Fibroblast of lung (primary cell): ENCODE data around the gene CXCL5. TPM values are rescaled to one million over a fixed set of nuclear protein-coding genes. Genes with fewer than 3 reads are reported as not detected.

Experiments
- DNase-seq, 2 donors: peaks; one replicate each; pipeline versions ENCODE4 v3.0.0 to v3.0.0-alpha.2; 2010; ENCODE audit warnings: low read depth in 2 of 2
- H2AFZ ChIP-seq: 2 replicates; pipeline ENCODE4 v1.5.1; 2012; ENCODE audit warnings: low read length, control low read depth, inconsistent platforms
- H3K27ac ChIP-seq: 2 replicates; pipeline ENCODE4 v1.5.1; 2011; ENCODE audit warnings: low read length, control low read depth; ENCODE audit not compliant: insufficient read depth
- H3K27me3 ChIP-seq: 2 replicates; pipeline ENCODE4 v1.5.1; 2011; ENCODE audit warnings: mild to moderate bottlenecking, low read length; ENCODE audit not compliant: control insufficient read depth, insufficient read depth
- H3K36me3 ChIP-seq: 2 replicates; pipeline ENCODE4 v1.5.1; 2011; ENCODE audit warnings: low read length; ENCODE audit not compliant: control insufficient read depth, insufficient read depth
- H3K4me1 ChIP-seq: 2 replicates; pipeline ENCODE4 v1.5.1; 2011; ENCODE audit warnings: low read length; ENCODE audit not compliant: control insufficient read depth, insufficient read depth; ENCODE audit errors: extremely low read depth
- H3K4me2 ChIP-seq: 2 replicates; pipeline ENCODE4 v1.5.1; 2011; ENCODE audit warnings: low read length, control low read depth; ENCODE audit not compliant: insufficient read depth; ENCODE audit errors: extremely low read depth
- H3K4me3 ChIP-seq, 4 experiments: fragments of 200-600 bp in 1 of 4; sonication (generic) in 1 of 4; replicated peaks in 1 of 4; 2 replicates each; pipeline ENCODE4 v1.5.1; 2011 to 2016; ENCODE audit warnings: low read length in 4 of 4, low read depth in 3 of 4, mild to moderate bottlenecking in 3 of 4, control low read depth in 2 of 4, inconsistent platforms in 1 of 4, mixed read lengths in 1 of 4; ENCODE audit not compliant: insufficient read depth in 1 of 4; ENCODE audit errors: control extremely low read depth in 1 of 4
- H3K79me2 ChIP-seq: 2 replicates; pipeline ENCODE4 v1.5.1; 2012; ENCODE audit warnings: mild to moderate bottlenecking, low read length, inconsistent platforms; ENCODE audit not compliant: control insufficient read depth, insufficient read depth
- H3K9ac ChIP-seq: 2 replicates; pipeline ENCODE4 v1.5.1; 2011; ENCODE audit warnings: mild to moderate bottlenecking, low read length, control low read depth; ENCODE audit not compliant: insufficient read depth
- H3K9me3 ChIP-seq: 2 replicates; pipeline ENCODE4 v1.5.1; 2012; ENCODE audit warnings: low read depth, low read length; ENCODE audit not compliant: control insufficient read depth, insufficient read depth
- H4K20me1 ChIP-seq: 2 replicates; pipeline ENCODE4 v1.5.1; 2011; ENCODE audit warnings: low read length; ENCODE audit not compliant: control insufficient read depth, insufficient read depth; ENCODE audit errors: extremely low read depth
- EZH2 ChIP-seq: IDR thresholded peaks from 2 replicates; pipeline ENCODE4 v1.5.1; 2012; ENCODE audit warnings: low read length, control low read depth, mild to moderate bottlenecking; ENCODE audit errors: missing control alignments
- polyA plus RNA-seq, 2 donors: library from polyadenylated mRNA; depleted of rRNA in 1 of 2; stranded (reverse) in 1 of 2; unstranded in 1 of 2; fragments of >200 nt; gene quantifications; 2 replicates each; pipeline ENCODE4 v1.2.1, GENCODE V29; 2011 to 2012; ENCODE audit warnings: missing spikeins in 1 of 2
- total RNA-seq: library from RNA; depleted of rRNA; stranded (reverse); fragments of >200 nt; gene quantifications from 2 replicates; pipeline ENCODE4 v1.2.1, GENCODE V29; 2014
- TF ChIP-seq, protein P1 (sequence below), 2 donors: IDR thresholded peaks in 1 of 2; conservative IDR thresholded peaks in 1 of 2; 1 replicate in 1 of 2; 2 replicates in 1 of 2; pipeline ENCODE4 v1.5.1; 2011 to 2012; ENCODE audit warnings: low read length in 2 of 2, control low read depth in 1 of 2, inconsistent platforms in 1 of 2, low read depth in 1 of 2, mild to moderate bottlenecking in 1 of 2

Gene CXCL5
- total and polyA plus RNA-seq, 2 donors (not counting 1 experiment from before 2014, with no cell fraction given), result 0.24 to 0.66 TPM

DNA sequence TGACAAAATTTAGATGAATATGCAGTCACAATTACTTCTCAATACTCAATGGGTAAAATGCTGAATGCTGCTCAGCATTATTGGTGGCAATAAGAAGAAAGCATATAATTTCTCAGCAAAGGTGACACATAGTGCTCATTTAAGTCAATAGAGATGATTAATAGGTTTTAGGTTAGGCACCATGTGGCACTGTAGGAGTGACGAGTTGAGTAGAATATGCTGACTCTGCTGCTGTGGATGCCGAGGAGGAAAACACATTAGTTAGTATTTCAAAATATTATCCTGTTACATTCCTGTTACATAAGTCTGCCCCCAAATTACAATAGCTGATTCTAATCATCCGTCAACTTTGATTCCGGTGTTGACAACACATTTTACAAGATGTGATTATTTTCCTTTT, 13.7 kb upstream of the CXCL5 start:
- DNase-seq, result no peak
- H2AFZ ChIP-seq, result no peak overlapping the region
- no peaks in the 10 kb centered on the region for H3K9me3 ChIP-seq
- no peaks in the 10 kb centered on the region for H4K20me1 ChIP-seq
- no peak overlapping the region for H3K9ac ChIP-seq
- H3K4me1 ChIP-seq, result no peaks in the 10 kb centered on the region
- no peaks in the 10 kb centered on the region for H3K36me3 ChIP-seq
- H3K4me2 ChIP-seq, result no peak overlapping the region
- H3K27me3 ChIP-seq, result no peaks in the 10 kb centered on the region
- H3K27ac ChIP-seq, result no peak overlapping the region
- no peak overlapping the region for H3K4me3 ChIP-seq
- H3K79me2 ChIP-seq, result no peaks in the 10 kb centered on the region
- TF ChIP-seq EZH2, result no peak
- TF ChIP-seq, protein P1, sequence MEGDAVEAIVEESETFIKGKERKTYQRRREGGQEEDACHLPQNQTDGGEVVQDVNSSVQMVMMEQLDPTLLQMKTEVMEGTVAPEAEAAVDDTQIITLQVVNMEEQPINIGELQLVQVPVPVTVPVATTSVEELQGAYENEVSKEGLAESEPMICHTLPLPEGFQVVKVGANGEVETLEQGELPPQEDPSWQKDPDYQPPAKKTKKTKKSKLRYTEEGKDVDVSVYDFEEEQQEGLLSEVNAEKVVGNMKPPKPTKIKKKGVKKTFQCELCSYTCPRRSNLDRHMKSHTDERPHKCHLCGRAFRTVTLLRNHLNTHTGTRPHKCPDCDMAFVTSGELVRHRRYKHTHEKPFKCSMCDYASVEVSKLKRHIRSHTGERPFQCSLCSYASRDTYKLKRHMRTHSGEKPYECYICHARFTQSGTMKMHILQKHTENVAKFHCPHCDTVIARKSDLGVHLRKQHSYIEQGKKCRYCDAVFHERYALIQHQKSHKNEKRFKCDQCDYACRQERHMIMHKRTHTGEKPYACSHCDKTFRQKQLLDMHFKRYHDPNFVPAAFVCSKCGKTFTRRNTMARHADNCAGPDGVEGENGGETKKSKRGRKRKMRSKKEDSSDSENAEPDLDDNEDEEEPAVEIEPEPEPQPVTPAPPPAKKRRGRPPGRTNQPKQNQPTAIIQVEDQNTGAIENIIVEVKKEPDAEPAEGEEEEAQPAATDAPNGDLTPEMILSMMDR (conservative IDR thresholded peaks at IDR 0.05 in 1 of 2, IDR thresholded peaks at IDR 0.05 in 1 of 2; ENCODE audit: low read depth in 1 of 2, low read length in 2 of 2), result no peak

DNA sequence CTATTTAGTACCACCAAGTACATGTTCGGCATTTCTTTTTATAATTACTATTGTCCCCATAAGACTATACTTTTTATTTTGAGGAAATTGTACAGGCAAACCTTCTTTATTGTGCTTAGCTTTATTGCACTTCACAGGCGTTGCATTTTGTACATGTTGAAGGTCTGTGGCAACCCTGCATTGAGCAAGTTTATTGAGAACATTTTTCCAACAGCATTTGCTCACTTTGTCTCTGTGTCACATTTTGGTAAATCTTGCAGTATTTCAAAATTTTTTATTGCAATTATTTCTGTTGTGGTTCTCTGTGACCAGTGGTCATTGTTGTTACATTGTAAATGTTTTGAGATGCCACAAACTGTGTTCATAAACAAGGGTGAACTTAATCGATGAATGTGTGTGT, 10.8 kb upstream of the CXCL5 start:
- H3K9ac ChIP-seq, result no peak overlapping the region

DNA sequence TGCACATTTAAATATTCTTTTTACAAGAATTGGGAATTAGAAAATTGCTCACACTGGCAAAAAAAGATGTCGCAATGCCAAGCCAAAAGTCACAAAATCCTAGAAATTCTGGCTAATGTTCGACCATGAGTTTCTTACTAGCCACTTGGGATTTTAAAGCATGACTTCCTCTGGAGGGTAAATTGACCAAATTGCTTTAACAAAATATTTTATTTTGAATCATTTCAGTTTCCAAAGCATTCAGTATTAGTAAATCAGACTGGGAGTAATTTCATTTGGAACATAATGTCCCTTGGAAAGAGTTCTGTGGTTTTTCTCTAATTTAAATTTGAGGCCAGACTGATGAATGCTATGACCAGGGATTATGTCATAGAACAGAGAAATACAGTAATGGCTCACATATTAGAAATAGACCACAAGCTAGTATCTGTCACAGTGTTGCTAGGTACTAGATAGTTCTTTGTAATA, 7.6 kb upstream of the CXCL5 start:
- TF ChIP-seq, protein P1 (conservative IDR thresholded peaks at IDR 0.05 in 1 of 2, IDR thresholded peaks at IDR 0.05 in 1 of 2; ENCODE audit: low read depth in 1 of 2, low read length in 2 of 2), result no peak
- TF ChIP-seq EZH2, result no peak
- Histone ChIP-seq H2AFZ (no peak overlapping the region), H3K4me1 (no peaks in the 10 kb centered on the region), H3K27me3 (no peaks in the 10 kb centered on the region), H3K79me2 (no peaks in the 10 kb centered on the region), H3K4me2 (no peak overlapping the region), H3K9me3 (no peaks in the 10 kb centered on the region), H3K27ac (no peak overlapping the region), H3K4me3 (no peak overlapping the region), H4K20me1 (no peaks in the 10 kb centered on the region), H3K36me3 (no peaks in the 10 kb centered on the region), H3K9ac (no peak overlapping the region)
- peak; percentile 58 to 83 for DNase-seq

More for the DNA sequence above, 10.8 kb upstream of the CXCL5 start:
- Histone ChIP-seq H4K20me1 (no peaks in the 10 kb centered on the region), H3K27me3 (no peaks in the 10 kb centered on the region), H3K4me1 (no peaks in the 10 kb centered on the region), H3K4me2 (no peak overlapping the region), H3K4me3 (no peak overlapping the region), H3K27ac (no peak overlapping the region), H2AFZ (no peak overlapping the region), H3K79me2 (no peaks in the 10 kb centered on the region), H3K36me3 (no peaks in the 10 kb centered on the region), H3K9me3 (no peaks in the 10 kb centered on the region)
- DNase-seq, result no peak
- TF ChIP-seq, protein P1 (conservative IDR thresholded peaks at IDR 0.05 in 1 of 2, IDR thresholded peaks at IDR 0.05 in 1 of 2; ENCODE audit: low read depth in 1 of 2, low read length in 2 of 2), result no peak
- TF ChIP-seq EZH2, result no peak
